ENCODE results near the gene MRRF. TPM values are rescaled to one million over a fixed set of nuclear protein-coding genes. Genes with fewer than 3 reads are reported as not detected.

MRRF gene
- total and polyA plus RNA-seq, 2 donors (not counting 3 experiments of a cell fraction or from before 2014, with no cell fraction given) = 27.2 to 36.4 TPM

- Histone ChIP-seq H3K4me3 (replicated peaks in 1 of 3; ENCODE audit: insufficient read depth in 1 of 3, low read depth in 1 of 3, low read length in 3 of 3) (no peak overlapping the region), H4K20me1 (replicated peaks; ENCODE audit: control insufficient read depth, extremely low read depth, insufficient read depth, low read length) (no peaks in the 10 kb centered on the region), H3K9me3 (replicated peaks; ENCODE audit: control insufficient read depth, insufficient read depth, low read length) (no peaks in the 10 kb centered on the region), H3K36me3 (ENCODE audit: control insufficient read depth in 2 of 2, extremely low read depth in 1 of 2, insufficient read depth in 2 of 2, low read length in 2 of 2) (no peaks in the 10 kb centered on the region), H3K4me1 (ENCODE audit: control insufficient read depth, extremely low read depth, insufficient read depth, low read length) (peaks cover 15% of the 10 kb centered on the region), H3K9me1 (replicated peaks; ENCODE audit: control insufficient read depth, extremely low read depth, insufficient read depth, low read length) (no peaks in the 10 kb centered on the region), H3K4me2 (ENCODE audit: insufficient read depth, low read length) (no peak overlapping the region), H3K79me2 (ENCODE audit: control insufficient read depth, insufficient read depth, low read length) (no peaks in the 10 kb centered on the region), H2AFZ (ENCODE audit: low read depth, low read length) (no peak overlapping the region), H3K9ac (replicated peaks; ENCODE audit: extremely low read depth, insufficient read depth, low read length) (no peak overlapping the region), H3K27ac (ENCODE audit: insufficient read depth, low read depth, low read length) (no peak overlapping the region), H3K27me3 (ENCODE audit: control insufficient read depth in 2 of 2, insufficient read depth in 2 of 2, low read length in 2 of 2) (no peaks in the 10 kb centered on the region)
- TF ChIP-seq, protein P1, sequence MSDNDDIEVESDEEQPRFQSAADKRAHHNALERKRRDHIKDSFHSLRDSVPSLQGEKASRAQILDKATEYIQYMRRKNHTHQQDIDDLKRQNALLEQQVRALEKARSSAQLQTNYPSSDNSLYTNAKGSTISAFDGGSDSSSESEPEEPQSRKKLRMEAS (IDR thresholded peaks at IDR 0.05; ENCODE audit: insufficient read depth, insufficient read length) = no peak
- TF ChIP-seq EZH2 (IDR thresholded peaks at IDR 0.05; ENCODE audit: borderline replicate concordance, low read depth, low read length, severe bottlenecking) = no peak
- TF ChIP-seq MYC (IDR thresholded peaks at IDR 0.05; ENCODE audit: low read depth, low read length) = no peak
- TF ChIP-seq JUN (IDR thresholded peaks at IDR 0.05; ENCODE audit: borderline replicate concordance, insufficient read depth, insufficient read length, low read depth) = no peak
- TF ChIP-seq GATA2 (IDR thresholded peaks at IDR 0.05; ENCODE audit: insufficient read depth, insufficient read length, low read depth, low read length) = no peak
- TF ChIP-seq POLR2A (IDR thresholded peaks at IDR 0.05; ENCODE audit: low read depth, low read length) = no peak
- TF ChIP-seq, protein P2, sequence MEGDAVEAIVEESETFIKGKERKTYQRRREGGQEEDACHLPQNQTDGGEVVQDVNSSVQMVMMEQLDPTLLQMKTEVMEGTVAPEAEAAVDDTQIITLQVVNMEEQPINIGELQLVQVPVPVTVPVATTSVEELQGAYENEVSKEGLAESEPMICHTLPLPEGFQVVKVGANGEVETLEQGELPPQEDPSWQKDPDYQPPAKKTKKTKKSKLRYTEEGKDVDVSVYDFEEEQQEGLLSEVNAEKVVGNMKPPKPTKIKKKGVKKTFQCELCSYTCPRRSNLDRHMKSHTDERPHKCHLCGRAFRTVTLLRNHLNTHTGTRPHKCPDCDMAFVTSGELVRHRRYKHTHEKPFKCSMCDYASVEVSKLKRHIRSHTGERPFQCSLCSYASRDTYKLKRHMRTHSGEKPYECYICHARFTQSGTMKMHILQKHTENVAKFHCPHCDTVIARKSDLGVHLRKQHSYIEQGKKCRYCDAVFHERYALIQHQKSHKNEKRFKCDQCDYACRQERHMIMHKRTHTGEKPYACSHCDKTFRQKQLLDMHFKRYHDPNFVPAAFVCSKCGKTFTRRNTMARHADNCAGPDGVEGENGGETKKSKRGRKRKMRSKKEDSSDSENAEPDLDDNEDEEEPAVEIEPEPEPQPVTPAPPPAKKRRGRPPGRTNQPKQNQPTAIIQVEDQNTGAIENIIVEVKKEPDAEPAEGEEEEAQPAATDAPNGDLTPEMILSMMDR (IDR thresholded peaks at IDR 0.05; ENCODE audit: extremely low read depth in 1 of 2, insufficient read depth in 1 of 2, low read depth in 1 of 2, low read length in 2 of 2) = no peak
- no peak for TF ChIP-seq FOS (IDR thresholded peaks at IDR 0.05; ENCODE audit: borderline replicate concordance, insufficient read depth, low read length)
- TF ChIP-seq POLR2AphosphoS5 (IDR thresholded peaks at IDR 0.05; ENCODE audit: insufficient read depth, low read depth, low read length) = no peak
- intact Hi-C loops (cut with micrococcal nuclease) (no loop called here), dilution Hi-C loops (cut with MboI; ENCODE audit: extremely low pct_ligation_motif_present, low sequenced_read_pairs) (no loop called here)
- DNase-seq (ENCODE audit: low read depth, low spot score) = no peak
- ChIA-PET CTCF (interaction anchor here (0.8 to 3.5 kb wide), 6 partner anchors 11 to 240 kb away, joined by 3 to 17 read pairs (median 6); no protein-coding TSS in a partner anchor), POLR2A (no interaction called here)
- no TSS peak for BruUV-seq (replicated peaks)
- no peak for FAIRE-seq
These were observed 74.9 kb downstream of the MRRF start for GRCh38 chr9:122339579-122339978.

All from endothelial cell of umbilical vein (primary cell).